LNCaP clone FGC (cell line): ENCODE data around the gene ITPR2.

Source experiments
- DNase-seq: peaks from one replicate; pipeline ENCODE4 v3.0.0-alpha.2; 2011; ENCODE audit warnings: low read depth
- H3K4me3 ChIP-seq: 2 replicates; pipeline ENCODE4 v1.5.1; 2011; ENCODE audit warnings: mild to moderate bottlenecking, low read depth, low read length, control low read depth
- TF ChIP-seq, protein P1 (sequence below): IDR thresholded peaks from 2 replicates; pipeline ENCODE4 v1.5.1; 2012; ENCODE audit warnings: mild to moderate bottlenecking; ENCODE audit not compliant: control insufficient read depth, insufficient read depth; ENCODE audit errors: extremely low read depth

Gene ITPR2

DNA sequence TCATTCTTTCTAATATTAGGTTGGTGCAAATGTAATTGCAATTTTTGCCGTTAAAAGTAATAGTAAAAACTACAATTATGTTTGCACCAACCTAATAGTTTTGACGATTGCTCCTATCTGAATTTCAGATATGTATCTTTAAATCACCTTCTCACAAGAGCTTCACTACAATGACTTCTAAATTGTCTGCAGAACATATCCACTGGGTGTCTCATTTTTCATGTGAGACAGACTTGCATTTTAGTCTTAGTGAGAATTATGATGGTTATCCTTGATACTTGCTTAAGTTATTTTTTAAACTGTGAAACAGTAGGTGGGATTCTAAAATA, 84.6 kb downstream of the ITPR2 start:
- TF ChIP-seq, protein P1, sequence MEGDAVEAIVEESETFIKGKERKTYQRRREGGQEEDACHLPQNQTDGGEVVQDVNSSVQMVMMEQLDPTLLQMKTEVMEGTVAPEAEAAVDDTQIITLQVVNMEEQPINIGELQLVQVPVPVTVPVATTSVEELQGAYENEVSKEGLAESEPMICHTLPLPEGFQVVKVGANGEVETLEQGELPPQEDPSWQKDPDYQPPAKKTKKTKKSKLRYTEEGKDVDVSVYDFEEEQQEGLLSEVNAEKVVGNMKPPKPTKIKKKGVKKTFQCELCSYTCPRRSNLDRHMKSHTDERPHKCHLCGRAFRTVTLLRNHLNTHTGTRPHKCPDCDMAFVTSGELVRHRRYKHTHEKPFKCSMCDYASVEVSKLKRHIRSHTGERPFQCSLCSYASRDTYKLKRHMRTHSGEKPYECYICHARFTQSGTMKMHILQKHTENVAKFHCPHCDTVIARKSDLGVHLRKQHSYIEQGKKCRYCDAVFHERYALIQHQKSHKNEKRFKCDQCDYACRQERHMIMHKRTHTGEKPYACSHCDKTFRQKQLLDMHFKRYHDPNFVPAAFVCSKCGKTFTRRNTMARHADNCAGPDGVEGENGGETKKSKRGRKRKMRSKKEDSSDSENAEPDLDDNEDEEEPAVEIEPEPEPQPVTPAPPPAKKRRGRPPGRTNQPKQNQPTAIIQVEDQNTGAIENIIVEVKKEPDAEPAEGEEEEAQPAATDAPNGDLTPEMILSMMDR, result no peak
- no peak for DNase-seq

DNA sequence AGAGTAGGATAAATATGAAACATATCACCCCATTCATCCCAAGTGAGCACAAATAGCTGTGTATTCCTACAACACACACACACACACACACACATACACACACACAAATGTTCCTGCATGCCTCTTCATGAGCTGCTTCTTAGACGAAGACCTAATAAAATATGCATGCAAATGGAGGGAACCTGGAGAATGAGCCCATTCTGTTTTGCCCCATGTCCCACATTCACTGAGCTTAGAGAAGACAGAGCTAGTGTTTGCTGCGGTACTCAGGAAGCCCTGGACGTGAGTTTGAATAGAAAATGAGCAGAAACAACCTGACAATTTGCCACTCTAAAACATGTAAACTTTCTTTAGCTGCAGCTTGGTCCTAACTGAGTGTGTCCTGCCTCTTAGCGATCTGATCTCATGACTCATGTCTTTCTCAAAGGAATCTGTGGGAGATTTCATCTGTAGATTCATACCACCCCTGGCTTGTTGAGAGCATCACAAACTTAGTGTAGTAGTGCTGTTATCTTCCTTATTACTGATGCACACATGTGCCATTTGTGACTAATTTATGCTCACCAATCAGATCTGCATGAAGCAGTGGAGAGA, 86.8 kb downstream of the ITPR2 start:
- TF ChIP-seq, protein P1, result no peak
- DNase-seq, result no peak
- no peak overlapping the region for H3K4me3 ChIP-seq

More for the DNA sequence above, 84.6 kb downstream of the ITPR2 start:
- no peak overlapping the region for H3K4me3 ChIP-seq

DNA sequence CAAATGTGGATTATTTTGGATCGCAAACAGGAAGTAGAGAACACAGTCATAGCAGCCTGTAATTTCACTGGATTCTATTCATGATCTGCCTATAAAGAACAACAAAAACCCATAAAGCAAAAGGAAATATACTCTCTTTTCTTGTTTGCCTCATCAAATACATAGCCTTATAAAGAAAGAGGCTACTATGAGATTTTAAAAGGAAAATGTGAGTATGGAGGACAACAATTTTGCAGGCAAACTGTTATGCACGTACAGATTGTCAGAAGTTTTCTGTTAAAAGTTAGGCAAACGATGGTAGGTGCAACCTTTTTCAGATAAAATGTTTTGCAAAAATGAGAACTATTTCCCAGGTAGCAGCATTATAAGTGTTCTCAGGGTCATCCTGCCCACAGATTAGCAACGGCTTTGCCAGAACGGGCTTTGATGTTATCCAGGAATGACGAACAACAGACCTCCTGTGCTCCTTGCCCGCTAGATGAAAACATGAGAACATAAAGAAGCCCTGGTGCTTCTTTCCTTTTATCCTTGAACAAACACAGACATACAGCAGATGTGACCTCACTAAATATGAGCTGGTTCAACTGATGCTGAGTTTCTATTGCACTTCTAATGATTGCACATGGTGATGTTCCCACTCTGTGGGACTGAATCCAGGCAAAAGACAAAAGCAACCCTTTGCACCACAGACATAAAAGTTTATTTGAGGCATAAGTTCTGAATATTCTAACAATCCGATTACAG, 88.1 kb downstream of the ITPR2 start:
- no peak for DNase-seq
- TF ChIP-seq, protein P1, result no peak
- no peak overlapping the region for H3K4me3 ChIP-seq

DNA sequence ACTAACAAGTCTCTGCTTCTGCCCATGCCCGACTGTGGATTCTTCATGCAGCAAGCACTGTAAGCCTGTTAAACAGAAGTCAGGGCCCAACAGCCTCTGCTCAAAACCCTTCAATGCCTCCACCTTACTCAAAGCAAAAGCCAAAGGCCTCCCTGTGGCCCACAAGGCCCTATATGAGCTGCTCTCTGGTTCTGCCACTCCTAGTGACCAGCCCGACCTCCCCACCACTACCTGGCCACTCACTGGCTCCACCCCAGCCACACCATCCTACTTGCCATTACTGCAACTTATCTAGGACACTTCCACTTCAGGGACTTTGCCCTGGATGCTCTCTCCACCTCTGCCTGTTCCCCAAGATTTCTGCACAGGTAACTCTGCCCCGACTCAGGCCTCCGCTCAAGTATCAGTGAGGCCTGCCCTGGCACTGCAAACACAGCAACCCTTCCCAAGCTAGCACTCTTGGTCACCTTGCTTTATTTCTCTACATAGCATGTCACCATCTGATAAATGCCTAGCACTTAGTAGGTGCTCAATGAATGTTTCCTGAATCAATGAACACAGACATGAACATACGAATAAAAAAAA, 88.9 kb downstream of the ITPR2 start:
- TF ChIP-seq, protein P1, result no peak
- no peak for DNase-seq
- H3K4me3 ChIP-seq, result no peak overlapping the region

DNA sequence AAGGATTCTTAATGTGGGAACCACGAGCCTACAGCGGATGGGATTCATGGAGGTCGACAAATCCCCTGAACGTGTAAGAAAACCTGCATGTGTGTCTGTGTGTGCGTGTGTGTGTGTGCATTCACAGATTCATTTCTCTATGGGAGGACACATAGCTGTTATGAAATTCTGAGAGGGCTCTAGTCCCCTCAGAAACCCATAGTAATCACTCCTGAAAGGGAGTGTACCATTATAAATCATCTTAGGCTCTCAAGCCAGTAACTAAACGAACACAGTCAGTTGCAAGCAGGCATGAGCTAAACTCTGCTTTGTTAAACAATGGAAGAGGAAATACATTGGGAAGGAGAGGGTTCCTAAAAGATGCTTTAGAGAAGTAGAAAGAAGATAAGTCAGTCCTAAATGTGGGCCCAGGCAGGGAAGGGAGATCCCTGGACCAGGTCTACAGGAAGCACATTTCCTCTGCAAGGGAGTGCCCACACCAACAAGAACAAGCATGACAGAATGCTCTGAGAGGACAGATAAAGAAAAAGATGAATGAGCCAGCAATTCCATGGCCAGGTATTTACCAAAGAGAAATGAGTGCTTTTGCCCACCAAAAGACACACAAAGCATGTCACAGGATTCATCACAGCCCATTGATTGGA, 91.3 kb downstream of the ITPR2 start:
- no peak overlapping the region for H3K4me3 ChIP-seq
- TF ChIP-seq, protein P1, result no peak
- no peak for DNase-seq

DNA sequence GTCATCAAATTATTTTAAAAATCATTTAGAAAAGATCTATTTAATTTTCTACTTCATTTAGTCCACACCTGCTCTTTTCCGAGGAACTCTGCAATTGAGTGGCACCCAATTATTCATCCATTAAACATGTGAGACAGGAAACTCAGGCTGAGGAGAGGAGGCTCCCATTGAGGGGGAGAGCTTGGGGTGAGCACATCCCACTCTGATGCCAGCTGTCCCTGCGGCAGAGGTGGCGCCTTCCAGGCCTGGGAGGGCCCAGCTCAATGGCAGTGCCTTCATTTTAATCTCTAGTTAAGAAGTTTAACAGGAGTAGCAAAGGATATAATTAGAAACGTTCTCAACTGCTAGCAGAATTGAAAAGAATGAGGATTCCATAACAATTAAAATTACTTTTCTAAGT, 92.0 kb downstream of the ITPR2 start:
- TF ChIP-seq, protein P1, result no peak
- DNase-seq, result no peak
- no peak overlapping the region for H3K4me3 ChIP-seq
